Kidney capillary endothelial cell (primary cell): Measurements from ENCODE around the gene TMEM108.

ENCODE experiments used
- DNase-seq: peaks from one replicate; pipeline ENCODE4 v3.0.0-alpha.2; 2018; ENCODE audit warnings: low spot score

The TMEM108 gene

GRCh38 chr3:133384331-133385027 is 346.3 kb downstream of the TMEM108 start:
- peak; percentile 62 for DNase-seq

- DNase-seq: no peak
Measured at GRCh38 chr3:133386876-133387275, 348.7 kb downstream of the TMEM108 start.

GRCh38 chr3:133387341-133387740 is 349.1 kb downstream of the TMEM108 start:
- no peak for DNase-seq

- no peak for DNase-seq
Measured at GRCh38 chr3:133388696-133389395, 350.7 kb downstream of the TMEM108 start.

GRCh38 chr3:133390715-133391114 is 352.5 kb downstream of the TMEM108 start:
- no peak for DNase-seq

GRCh38 chr3:133393204-133393603 is 355.0 kb downstream of the TMEM108 start:
- no peak for DNase-seq

GRCh38 chr3:133393691-133394474 is 355.7 kb downstream of the TMEM108 start:
- DNase-seq: no peak

GRCh38 chr3:133394561-133395311 is 356.5 kb downstream of the TMEM108 start:
- DNase-seq: no peak

- DNase-seq: no peak
Measured at GRCh38 chr3:133396906-133397305, 358.7 kb downstream of the TMEM108 start.

GRCh38 chr3:133400006-133400515 is 361.9 kb downstream of the TMEM108 start, which contains the start of gene BFSP2:
Gene BFSP2 (plus strand): TSS chr3:133400056. CDS start chr3:133400084, 28 bp downstream.
- DNase-seq: no peak

- no peak for DNase-seq
Measured at GRCh38 chr3:133401374-133402135, 363.4 kb downstream of the TMEM108 start.

- DNase-seq: no peak
Measured at GRCh38 chr3:133404920-133405319, 366.7 kb downstream of the TMEM108 start.

- no peak for DNase-seq
Measured at GRCh38 chr3:133408366-133408765, 370.2 kb downstream of the TMEM108 start.

- no peak for DNase-seq
Measured at GRCh38 chr3:133408961-133409360, 370.8 kb downstream of the TMEM108 start.

- no peak for DNase-seq
Measured at GRCh38 chr3:133410191-133410892, 372.2 kb downstream of the TMEM108 start.

GRCh38 chr3:133412183-133413132 is 374.3 kb downstream of the TMEM108 start:
- DNase-seq: peak; percentile 88

- DNase-seq: peak; percentile 42
Measured at GRCh38 chr3:133413161-133414020, 375.2 kb downstream of the TMEM108 start.

- DNase-seq: no peak
Measured at GRCh38 chr3:133414021-133414392, 375.8 kb downstream of the TMEM108 start.
